OCI-LY1 (cell line): Measurements from ENCODE around the gene SNX24.

Source experiments
- H2AFZ ChIP-seq: fragments of 200-600 bp; sonication (generic), shearing (Covaris generic); 2 replicates; pipeline ENCODE4 v1.6.0; 2014; ENCODE audit warnings: antibody characterized with exemption, mild to moderate bottlenecking, low read length
- H3F3A ChIP-seq: fragments of 200-600 bp; sonication (generic), shearing (Covaris generic); 2 replicates; pipeline ENCODE4 v1.6.0; 2014; ENCODE audit warnings: mild to moderate bottlenecking, antibody characterized with exemption, low read length, moderate library complexity; ENCODE audit not compliant: insufficient read depth
- H3K27ac ChIP-seq: fragments of 200-600 bp; sonication (generic); 2 replicates; pipeline ENCODE4 v1.5.1; 2014; ENCODE audit warnings: low read length, mixed run types, mild to moderate bottlenecking, low read depth; ENCODE audit not compliant: poor library complexity, severe bottlenecking
- H3K27me3 ChIP-seq: fragments of 200-600 bp; sonication (generic); 2 replicates; pipeline ENCODE4 v1.6.0; 2014; ENCODE audit warnings: antibody characterized with exemption, mild to moderate bottlenecking, low read length, moderate library complexity; ENCODE audit not compliant: insufficient read depth
- H3K36me3 ChIP-seq: fragments of 200-600 bp; sonication (generic); 2 replicates; pipeline ENCODE4 v1.6.1; 2014; ENCODE audit warnings: mild to moderate bottlenecking, antibody characterized with exemption, low read length, moderate library complexity, mixed read lengths; ENCODE audit not compliant: insufficient read depth
- H3K4me1 ChIP-seq: fragments of 200-600 bp; sonication (generic); 2 replicates; pipeline ENCODE4 v1.5.1; 2014; ENCODE audit warnings: mild to moderate bottlenecking, low read length, moderate library complexity; ENCODE audit not compliant: insufficient read depth, severe bottlenecking
- H3K4me2 ChIP-seq: fragments of 200-600 bp; sonication (generic), shearing (Covaris generic); 2 replicates; pipeline ENCODE4 v1.6.1; 2014; ENCODE audit warnings: low read length
- H3K4me3 ChIP-seq: fragments of 200-600 bp; sonication (generic); 2 replicates; pipeline ENCODE4 v1.5.1; 2014; ENCODE audit warnings: low read length, low read depth, mild to moderate bottlenecking, mixed read lengths; ENCODE audit not compliant: poor library complexity, severe bottlenecking
- H3K79me2 ChIP-seq: fragments of 200-600 bp; shearing (Covaris generic); 2 replicates; pipeline ENCODE4 v1.6.1; 2016; ENCODE audit warnings: mixed run types, low read length, mixed read lengths; ENCODE audit not compliant: insufficient read depth
- H3K9ac ChIP-seq: fragments of 200-600 bp; sonication (generic), shearing (Covaris generic); 2 replicates; pipeline ENCODE4 v1.6.1; 2014; ENCODE audit warnings: mild to moderate bottlenecking, low read length, mixed read lengths
- H3K9me2 ChIP-seq: fragments of 200-600 bp; sonication (generic), shearing (Covaris generic); 2 replicates; pipeline ENCODE4 v1.6.1; 2014; ENCODE audit warnings: low read depth, mild to moderate bottlenecking, low read length, mixed read lengths
- H3K9me3 ChIP-seq: fragments of 200-600 bp; shearing (Covaris generic); 2 replicates; pipeline ENCODE4 v1.6.1; 2014; ENCODE audit warnings: low read length, mixed read lengths
- H4K20me1 ChIP-seq: fragments of 200-600 bp; sonication (generic), shearing (Covaris generic); 2 replicates; pipeline ENCODE4 v1.6.0; 2016; ENCODE audit warnings: mild to moderate bottlenecking, low read length; ENCODE audit not compliant: insufficient read depth
- EZH2 ChIP-seq: fragments of 200-600 bp; sonication (generic), shearing (Covaris generic); IDR thresholded peaks from 2 replicates; pipeline ENCODE4 v1.8.0; 2017; ENCODE audit warnings: borderline replicate concordance, mixed run types, mild to moderate bottlenecking, antibody characterized with exemption, low read length, moderate library complexity, mixed read lengths
- TF ChIP-seq, protein P1 (sequence below): fragments of 200-600 bp; sonication (generic), shearing (Covaris generic); IDR thresholded peaks from 2 replicates; pipeline ENCODE4 v1.5.1; 2017; ENCODE audit warnings: mild to moderate bottlenecking, antibody characterized with exemption, low read length, moderate library complexity, mixed read lengths

SNX24 gene

DNA sequence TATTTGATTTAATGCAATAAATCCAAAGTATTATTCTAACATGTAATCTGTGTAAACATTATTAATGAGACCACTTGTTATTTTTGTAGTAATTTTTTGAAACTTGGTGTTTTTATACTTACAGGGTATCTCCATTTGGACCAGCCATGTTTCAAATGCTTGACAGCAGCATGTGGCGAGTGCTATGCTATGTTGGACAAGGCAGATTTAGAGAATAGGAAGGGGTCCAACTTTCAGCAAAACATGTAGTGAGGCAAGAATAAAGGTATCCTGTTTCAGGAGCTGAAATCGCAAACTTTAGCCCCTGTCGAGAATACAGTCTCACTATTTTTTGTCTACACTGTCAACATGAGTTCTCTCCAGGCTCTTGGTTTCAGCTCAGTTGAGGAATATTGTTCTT is 33.7 kb downstream of the SNX24 start:
- Histone ChIP-seq H4K20me1 (no peaks in the 10 kb centered on the region), H3K4me2 (no peak overlapping the region), H3K9ac (no peak overlapping the region), H3K9me2 (no peaks in the 10 kb centered on the region), H3K36me3 (no peaks in the 10 kb centered on the region), H3K4me1 (peaks cover 9% of the 10 kb centered on the region), H3K27me3 (no peaks in the 10 kb centered on the region), H2AFZ (no peak overlapping the region), H3K27ac (no peak overlapping the region), H3K4me3 (no peak overlapping the region), H3K9me3 (no peaks in the 10 kb centered on the region), H3F3A (no peaks in the 10 kb centered on the region), H3K79me2 (no peaks in the 10 kb centered on the region)
- TF ChIP-seq EZH2, result no peak

DNA sequence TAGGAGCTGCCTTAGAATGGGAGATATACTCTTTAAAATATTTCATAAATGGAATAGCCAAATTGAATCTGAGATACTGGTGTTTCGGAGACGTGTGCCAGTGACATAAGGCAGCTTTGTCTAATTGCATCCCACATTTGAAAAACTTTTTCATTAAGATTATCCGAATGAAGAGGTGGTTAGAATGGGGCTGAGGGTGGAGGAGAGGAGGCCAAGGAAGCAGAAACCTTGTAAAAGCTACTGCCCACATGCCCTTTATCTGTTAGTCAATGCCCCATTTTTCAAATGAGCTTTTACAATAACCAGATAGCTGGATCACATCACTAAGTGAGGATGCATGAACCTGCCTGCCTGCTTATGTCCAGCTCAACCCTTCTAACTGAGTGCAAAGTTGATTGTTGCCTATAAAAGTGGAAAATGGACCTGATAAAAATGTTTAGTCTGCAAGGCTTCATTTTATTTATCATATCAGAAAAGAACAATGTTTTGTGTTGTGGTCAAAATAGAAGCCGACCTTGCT is 34.8 kb downstream of the SNX24 start:
- no peaks in the 10 kb centered on the region for H3K9me2 ChIP-seq
- H3K9me3 ChIP-seq, result no peaks in the 10 kb centered on the region
- TF ChIP-seq EZH2, result no peak
- TF ChIP-seq, protein P1, sequence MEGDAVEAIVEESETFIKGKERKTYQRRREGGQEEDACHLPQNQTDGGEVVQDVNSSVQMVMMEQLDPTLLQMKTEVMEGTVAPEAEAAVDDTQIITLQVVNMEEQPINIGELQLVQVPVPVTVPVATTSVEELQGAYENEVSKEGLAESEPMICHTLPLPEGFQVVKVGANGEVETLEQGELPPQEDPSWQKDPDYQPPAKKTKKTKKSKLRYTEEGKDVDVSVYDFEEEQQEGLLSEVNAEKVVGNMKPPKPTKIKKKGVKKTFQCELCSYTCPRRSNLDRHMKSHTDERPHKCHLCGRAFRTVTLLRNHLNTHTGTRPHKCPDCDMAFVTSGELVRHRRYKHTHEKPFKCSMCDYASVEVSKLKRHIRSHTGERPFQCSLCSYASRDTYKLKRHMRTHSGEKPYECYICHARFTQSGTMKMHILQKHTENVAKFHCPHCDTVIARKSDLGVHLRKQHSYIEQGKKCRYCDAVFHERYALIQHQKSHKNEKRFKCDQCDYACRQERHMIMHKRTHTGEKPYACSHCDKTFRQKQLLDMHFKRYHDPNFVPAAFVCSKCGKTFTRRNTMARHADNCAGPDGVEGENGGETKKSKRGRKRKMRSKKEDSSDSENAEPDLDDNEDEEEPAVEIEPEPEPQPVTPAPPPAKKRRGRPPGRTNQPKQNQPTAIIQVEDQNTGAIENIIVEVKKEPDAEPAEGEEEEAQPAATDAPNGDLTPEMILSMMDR, result no peak
- no peaks in the 10 kb centered on the region for H4K20me1 ChIP-seq
- H3K4me2 ChIP-seq, result no peak overlapping the region
- H3K4me1 ChIP-seq, result peaks cover 9% of the 10 kb centered on the region
- no peak overlapping the region for H3K9ac ChIP-seq
- no peak overlapping the region for H2AFZ ChIP-seq
- no peaks in the 10 kb centered on the region for H3K36me3 ChIP-seq
- H3K27ac ChIP-seq, result no peak overlapping the region
- no peaks in the 10 kb centered on the region for H3F3A ChIP-seq
- H3K27me3 ChIP-seq, result no peaks in the 10 kb centered on the region
- no peak overlapping the region for H3K4me3 ChIP-seq
- H3K79me2 ChIP-seq, result no peaks in the 10 kb centered on the region

- Histone ChIP-seq H3K9ac (no peak overlapping the region), H3K4me3 (no peak overlapping the region)
- TF ChIP-seq, protein P1, result no peak
- TF ChIP-seq EZH2, result no peak
Observed at GRCh38 chr5:122880749-122881148, 35.3 kb downstream of the SNX24 start.

GRCh38 chr5:122882831-122883230 is 37.4 kb downstream of the SNX24 start:
- Histone ChIP-seq H3F3A (no peaks in the 10 kb centered on the region), H4K20me1 (no peaks in the 10 kb centered on the region), H3K4me2 (no peak overlapping the region), H3K4me1 (peaks cover under 1% of the 10 kb centered on the region), H3K27me3 (no peaks in the 10 kb centered on the region), H3K36me3 (no peaks in the 10 kb centered on the region), H3K4me3 (no peak overlapping the region), H3K9me2 (no peaks in the 10 kb centered on the region), H3K27ac (no peak overlapping the region), H3K79me2 (no peaks in the 10 kb centered on the region), H3K9ac (no peak overlapping the region), H2AFZ (no peak overlapping the region), H3K9me3 (0 out of 2 replicates have a peak, but pooled peaks cover 2% of the 10 kb centered on the region)
- no peak for TF ChIP-seq EZH2
- TF ChIP-seq, protein P1, result no peak

More at GRCh38 chr5:122880749-122881148, 35.3 kb downstream of the SNX24 start:
- no peaks in the 10 kb centered on the region for H3K36me3 ChIP-seq
- H3K27me3 ChIP-seq, result no peaks in the 10 kb centered on the region
- H3F3A ChIP-seq, result no peaks in the 10 kb centered on the region
- H3K79me2 ChIP-seq, result no peaks in the 10 kb centered on the region
- peaks cover 9% of the 10 kb centered on the region for H3K4me1 ChIP-seq
- H3K27ac ChIP-seq, result no peak overlapping the region
- H3K4me2 ChIP-seq, result no peak overlapping the region
- H4K20me1 ChIP-seq, result no peaks in the 10 kb centered on the region
- H3K9me2 ChIP-seq, result no peaks in the 10 kb centered on the region
- no peaks in the 10 kb centered on the region for H3K9me3 ChIP-seq
- no peak overlapping the region for H2AFZ ChIP-seq
